GM04504 (cell line): ENCODE results near the gene BSPRY.

Experiments
- DNase-seq: peaks from one replicate; pipeline ENCODE4 v3.0.0-alpha.2; 2012; ENCODE audit warnings: low read depth

Gene BSPRY

GRCh38 chr9:113349445-113350094 is at the start of gene BSPRY:
BSPRY (plus strand) TSS chr9:113349541; CDS start chr9:113349580, 39 bp downstream.
- no peak for DNase-seq

- DNase-seq = no peak
These were observed 49.5 kb upstream of the BSPRY start for GRCh38 chr9:113299800-113300292.

GRCh38 chr9:113301548-113301947 is 47.8 kb upstream of the BSPRY start:
- DNase-seq = no peak

- DNase-seq = no peak
These were observed 46.4 kb upstream of the BSPRY start, which contains the start of gene RNF183 for GRCh38 chr9:113302792-113303418. RNF183 (minus strand) TSS chr9:113303376; CDS start chr9:113298184, 5,192 bp downstream.

GRCh38 chr9:113306566-113306965 is 42.8 kb upstream of the BSPRY start:
- no peak for DNase-seq

GRCh38 chr9:113307396-113307975 is 41.9 kb upstream of the BSPRY start:
- DNase-seq = no peak

GRCh38 chr9:113309204-113309813 is 40.0 kb upstream of the BSPRY start:
- no peak for DNase-seq

GRCh38 chr9:113310538-113310937 is 38.8 kb upstream of the BSPRY start:
- no peak for DNase-seq

GRCh38 chr9:113311961-113312360 is 37.4 kb upstream of the BSPRY start:
- no peak for DNase-seq

- DNase-seq = no peak
These were observed 36.1 kb upstream of the BSPRY start for GRCh38 chr9:113313261-113313660.

- DNase-seq = no peak
These were observed 34.1 kb upstream of the BSPRY start for GRCh38 chr9:113315231-113315630.

- DNase-seq = no peak
These were observed 33.3 kb upstream of the BSPRY start for GRCh38 chr9:113316030-113316429.

- DNase-seq = no peak
These were observed 31.6 kb upstream of the BSPRY start for GRCh38 chr9:113317777-113318176.

- DNase-seq = no peak
These were observed 30.3 kb upstream of the BSPRY start for GRCh38 chr9:113319054-113319453.

GRCh38 chr9:113320051-113320450 is 29.3 kb upstream of the BSPRY start:
- no peak for DNase-seq

- no peak for DNase-seq
These were observed 26.7 kb upstream of the BSPRY start for GRCh38 chr9:113322671-113323070.

GRCh38 chr9:113326230-113326629 is 23.1 kb upstream of the BSPRY start:
- no peak for DNase-seq

- no peak for DNase-seq
These were observed 21.1 kb upstream of the BSPRY start for GRCh38 chr9:113328045-113328782.

GRCh38 chr9:113331780-113332179 is 17.6 kb upstream of the BSPRY start:
- DNase-seq = no peak

GRCh38 chr9:113337714-113338113 is 11.6 kb upstream of the BSPRY start:
- DNase-seq = no peak

- DNase-seq = peak; percentile 70
These were observed 9.2 kb upstream of the BSPRY start, which contains the start of gene WDR31 for GRCh38 chr9:113340011-113340699. WDR31 (minus strand) TSS chr9:113340275; CDS start chr9:113332022, 8,253 bp downstream.
